AG09309 (cell line): ENCODE data around the gene KLHL2.
A peak's percentile ranks its signal among the peaks of the same experiment; 100 is the strongest.
"Not testable (repeated sequence)": the region's sequence is repeated elsewhere in the genome, so short reads cannot be mapped to it uniquely, and the experiment has no call there.

ENCODE experiments used
- DNase-seq: peaks from one replicate; pipeline ENCODE4 v3.0.0-alpha.2; 2010; ENCODE audit warnings: low read depth
- H3K4me3 ChIP-seq: 2 replicates; pipeline ENCODE4 v1.5.1; 2011; ENCODE audit warnings: mild to moderate bottlenecking, low read depth, low read length, moderate library complexity; ENCODE audit not compliant: control insufficient read depth
- TF ChIP-seq, protein P1 (sequence below): IDR thresholded peaks from 2 replicates; pipeline ENCODE4 v1.5.1; 2011; ENCODE audit warnings: mild to moderate bottlenecking, low read depth, low read length, inconsistent platforms; ENCODE audit not compliant: insufficient read depth, control insufficient read depth; ENCODE audit errors: missing control alignments

KLHL2 gene

GRCh38 chr4:165335163-165335703 lies 127.9 kb downstream of the KLHL2 start:
- no peak overlapping the region for H3K4me3 ChIP-seq
- no peak for DNase-seq
- TF ChIP-seq, protein P1, sequence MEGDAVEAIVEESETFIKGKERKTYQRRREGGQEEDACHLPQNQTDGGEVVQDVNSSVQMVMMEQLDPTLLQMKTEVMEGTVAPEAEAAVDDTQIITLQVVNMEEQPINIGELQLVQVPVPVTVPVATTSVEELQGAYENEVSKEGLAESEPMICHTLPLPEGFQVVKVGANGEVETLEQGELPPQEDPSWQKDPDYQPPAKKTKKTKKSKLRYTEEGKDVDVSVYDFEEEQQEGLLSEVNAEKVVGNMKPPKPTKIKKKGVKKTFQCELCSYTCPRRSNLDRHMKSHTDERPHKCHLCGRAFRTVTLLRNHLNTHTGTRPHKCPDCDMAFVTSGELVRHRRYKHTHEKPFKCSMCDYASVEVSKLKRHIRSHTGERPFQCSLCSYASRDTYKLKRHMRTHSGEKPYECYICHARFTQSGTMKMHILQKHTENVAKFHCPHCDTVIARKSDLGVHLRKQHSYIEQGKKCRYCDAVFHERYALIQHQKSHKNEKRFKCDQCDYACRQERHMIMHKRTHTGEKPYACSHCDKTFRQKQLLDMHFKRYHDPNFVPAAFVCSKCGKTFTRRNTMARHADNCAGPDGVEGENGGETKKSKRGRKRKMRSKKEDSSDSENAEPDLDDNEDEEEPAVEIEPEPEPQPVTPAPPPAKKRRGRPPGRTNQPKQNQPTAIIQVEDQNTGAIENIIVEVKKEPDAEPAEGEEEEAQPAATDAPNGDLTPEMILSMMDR = no peak

- no peak for DNase-seq
- H3K4me3 ChIP-seq = no peak overlapping the region
- TF ChIP-seq, protein P1 = no peak
Measured at GRCh38 chr4:165336743-165337142, 129.4 kb downstream of the KLHL2 start.

GRCh38 chr4:165342340-165342739 lies 135.0 kb downstream of the KLHL2 start:
- not testable (repeated sequence) for DNase-seq, H3K4me3 ChIP-seq

DNA sequence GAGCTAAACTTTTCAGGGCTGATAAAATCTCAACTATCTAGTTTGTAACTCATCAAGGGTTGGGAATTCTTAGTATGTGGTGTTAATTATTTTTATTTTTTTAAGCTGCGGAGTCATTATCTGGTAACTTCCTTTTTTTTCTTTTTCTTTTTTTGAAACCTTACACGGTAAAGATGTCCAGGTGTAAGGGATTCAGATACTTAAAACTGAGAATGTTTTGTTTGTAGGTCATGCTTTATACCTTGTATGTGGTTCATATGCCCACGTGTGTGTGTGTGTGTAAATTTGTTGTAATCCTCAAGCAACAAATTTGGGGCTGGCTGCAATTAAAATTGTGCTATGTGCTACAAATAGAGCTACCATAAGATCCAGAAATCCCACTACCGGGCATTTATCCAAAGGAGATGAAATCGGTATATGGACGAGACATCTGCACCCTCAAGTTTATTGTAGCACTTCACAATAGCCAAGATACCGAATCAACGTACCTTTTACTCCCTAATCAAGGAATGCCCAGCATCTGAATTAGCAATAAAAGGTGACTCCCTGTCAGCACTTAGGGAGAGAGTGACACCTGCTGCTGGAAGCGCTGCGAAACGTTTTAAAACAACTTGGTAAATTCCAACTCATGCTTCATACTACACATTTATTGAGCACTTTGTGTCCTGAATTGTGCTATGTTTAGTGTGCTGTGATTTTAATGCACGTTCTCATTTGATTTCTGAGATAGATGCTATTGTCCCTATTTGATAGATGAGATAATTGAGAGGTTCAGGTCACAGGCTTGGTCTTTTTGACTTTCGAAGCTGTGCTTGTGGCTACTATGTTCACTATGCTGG lies 136.2 kb downstream of the KLHL2 start:
- no peak overlapping the region for H3K4me3 ChIP-seq
- DNase-seq = no peak
- TF ChIP-seq, protein P1 = peak; percentile 40

DNA sequence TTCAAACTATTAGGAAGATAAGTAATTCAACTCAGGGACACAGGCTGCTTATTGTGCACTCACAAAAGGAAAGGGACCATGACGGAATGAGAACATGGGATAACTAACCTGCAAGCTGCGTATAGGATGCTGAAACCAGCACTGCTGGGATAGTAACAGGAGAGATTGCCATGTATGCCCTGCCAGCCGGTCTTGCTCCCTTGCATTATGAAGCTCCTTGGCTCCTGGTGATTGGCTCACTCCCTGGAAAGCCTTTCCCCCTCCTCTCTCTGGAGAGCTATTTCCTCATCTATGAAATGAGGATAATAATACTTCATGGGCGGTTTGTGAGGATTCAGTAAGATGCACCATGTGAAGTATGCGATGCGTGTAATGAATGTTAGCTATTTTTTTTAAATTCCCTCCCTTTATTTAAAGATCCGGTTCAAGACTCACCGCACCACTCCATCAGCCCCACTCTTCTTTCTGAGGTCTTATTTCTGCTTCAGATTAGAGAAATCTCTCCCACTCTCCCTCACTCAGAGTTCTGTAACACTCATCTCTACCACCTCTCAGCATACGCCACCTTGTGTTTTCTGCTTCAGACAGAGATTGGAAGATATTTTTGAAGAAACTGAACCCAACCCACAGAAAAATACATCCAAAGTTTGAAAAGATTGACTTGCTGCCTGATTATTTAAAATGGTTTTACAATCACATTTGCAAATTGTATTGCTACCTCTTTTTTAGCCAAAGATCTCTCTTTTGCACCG lies 138.5 kb downstream of the KLHL2 start:
- DNase-seq = no peak
- TF ChIP-seq, protein P1 = peak; percentile 21
- H3K4me3 ChIP-seq = no peak overlapping the region

DNA sequence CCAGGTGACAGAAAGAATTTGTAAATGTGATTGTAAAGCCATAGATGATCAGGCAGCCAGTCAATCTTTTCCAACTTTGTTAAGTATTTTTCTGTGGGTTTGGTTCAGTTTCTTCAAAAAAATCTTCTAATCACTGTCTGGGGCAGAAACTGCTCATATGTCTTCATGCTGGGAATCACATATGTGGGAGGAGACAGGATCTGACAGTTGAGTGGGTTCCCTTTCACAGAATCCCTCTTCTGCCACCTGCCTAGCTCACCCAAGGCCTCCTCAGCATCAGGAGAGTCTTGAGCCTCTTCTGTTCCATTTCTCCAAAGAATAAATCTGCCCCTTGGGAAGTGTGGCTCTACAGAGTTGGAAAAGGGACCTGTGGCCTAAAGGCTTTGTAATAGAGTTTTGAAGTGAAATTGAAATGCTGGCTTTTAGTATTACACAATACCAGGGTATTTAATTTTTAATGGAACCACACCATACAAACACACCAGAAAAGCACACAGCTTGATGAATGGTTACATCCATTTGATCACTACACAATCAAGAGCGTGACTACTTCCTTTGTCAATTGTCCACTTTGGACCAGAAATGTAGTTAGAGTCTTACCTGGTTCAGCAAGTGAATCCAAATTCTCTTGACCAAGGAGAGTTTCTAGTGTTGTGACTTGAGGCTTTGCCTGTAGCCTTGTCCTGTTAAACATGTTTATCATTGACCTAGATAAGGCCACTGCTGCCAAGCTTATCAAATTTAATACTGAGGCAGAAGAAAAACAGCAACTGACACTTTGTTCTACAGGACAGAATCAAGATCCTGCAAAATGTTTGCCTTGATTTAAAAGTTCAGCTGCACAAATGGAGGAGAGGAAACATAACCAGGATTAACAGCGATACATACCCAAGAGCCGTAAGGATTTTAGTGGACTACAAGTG lies 140.5 kb downstream of the KLHL2 start:
- TF ChIP-seq, protein P1 = no peak
- no peak for DNase-seq
- H3K4me3 ChIP-seq = no peak overlapping the region
